ENCODE results near the gene MZB1.
"Not testable (repeated sequence)": the region's sequence is repeated elsewhere in the genome, so short reads cannot be mapped to it uniquely, and the experiment has no call there.

DNA sequence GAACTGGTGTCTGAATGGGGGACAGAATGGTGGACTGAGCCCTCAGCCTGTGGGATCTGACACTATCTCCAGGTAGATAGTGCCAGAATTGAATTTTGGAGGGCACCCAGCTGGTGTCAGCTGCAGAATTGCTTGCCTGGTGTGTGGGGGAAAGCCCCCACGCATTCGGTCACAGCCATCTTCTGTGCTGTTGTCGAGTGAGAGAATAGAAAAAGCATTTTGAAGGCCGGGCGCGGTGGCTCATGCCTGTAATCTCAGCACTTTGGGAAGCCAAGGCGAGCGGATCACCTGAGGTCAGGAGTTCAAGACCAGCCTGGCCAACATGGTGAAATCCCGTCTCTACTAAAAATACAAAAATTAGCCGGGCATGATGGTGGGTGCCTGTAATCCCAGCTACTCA lies 2.8 kb downstream of the MZB1 start:
- TF ChIP-seq GABPA (IDR thresholded peaks at IDR 0.05; ENCODE audit: borderline replicate concordance, insufficient read depth, low read length); CHD2 (IDR thresholded peaks at IDR 0.05; ENCODE audit: low read length); RFX5 (IDR thresholded peaks at IDR 0.05; ENCODE audit: borderline replicate concordance, low read depth, low read length); CREB1 (IDR thresholded peaks at IDR 0.05); MAFK (IDR thresholded peaks at IDR 0.05; ENCODE audit: low read depth, low read length); JUN (IDR thresholded peaks at IDR 0.05; ENCODE audit: low read depth, low read length); POLR2A (IDR thresholded peaks at IDR 0.05; ENCODE audit: control extremely low read depth in 1 of 2, low read depth in 2 of 2, low read length in 2 of 2); GTF2F1 (IDR thresholded peaks at IDR 0.05; ENCODE audit: borderline replicate concordance, low read depth, low read length); EP300 (IDR thresholded peaks at IDR 0.05; ENCODE audit: borderline replicate concordance in 1 of 2, low read depth in 2 of 2, low read length in 2 of 2); SIN3A (conservative IDR thresholded peaks at IDR 0.05 in 1 of 2, IDR thresholded peaks at IDR 0.05 in 1 of 2; ENCODE audit: low read depth in 1 of 2, low read length in 2 of 2): not testable (repeated sequence)
- TF ChIP-seq, protein P1, sequence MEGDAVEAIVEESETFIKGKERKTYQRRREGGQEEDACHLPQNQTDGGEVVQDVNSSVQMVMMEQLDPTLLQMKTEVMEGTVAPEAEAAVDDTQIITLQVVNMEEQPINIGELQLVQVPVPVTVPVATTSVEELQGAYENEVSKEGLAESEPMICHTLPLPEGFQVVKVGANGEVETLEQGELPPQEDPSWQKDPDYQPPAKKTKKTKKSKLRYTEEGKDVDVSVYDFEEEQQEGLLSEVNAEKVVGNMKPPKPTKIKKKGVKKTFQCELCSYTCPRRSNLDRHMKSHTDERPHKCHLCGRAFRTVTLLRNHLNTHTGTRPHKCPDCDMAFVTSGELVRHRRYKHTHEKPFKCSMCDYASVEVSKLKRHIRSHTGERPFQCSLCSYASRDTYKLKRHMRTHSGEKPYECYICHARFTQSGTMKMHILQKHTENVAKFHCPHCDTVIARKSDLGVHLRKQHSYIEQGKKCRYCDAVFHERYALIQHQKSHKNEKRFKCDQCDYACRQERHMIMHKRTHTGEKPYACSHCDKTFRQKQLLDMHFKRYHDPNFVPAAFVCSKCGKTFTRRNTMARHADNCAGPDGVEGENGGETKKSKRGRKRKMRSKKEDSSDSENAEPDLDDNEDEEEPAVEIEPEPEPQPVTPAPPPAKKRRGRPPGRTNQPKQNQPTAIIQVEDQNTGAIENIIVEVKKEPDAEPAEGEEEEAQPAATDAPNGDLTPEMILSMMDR (IDR thresholded peaks at IDR 0.05; ENCODE audit: control extremely low read depth in 1 of 3, insufficient read depth in 1 of 3, low read depth in 1 of 3, low read length in 3 of 3) = not testable (repeated sequence)
- TF ChIP-seq, protein P2, sequence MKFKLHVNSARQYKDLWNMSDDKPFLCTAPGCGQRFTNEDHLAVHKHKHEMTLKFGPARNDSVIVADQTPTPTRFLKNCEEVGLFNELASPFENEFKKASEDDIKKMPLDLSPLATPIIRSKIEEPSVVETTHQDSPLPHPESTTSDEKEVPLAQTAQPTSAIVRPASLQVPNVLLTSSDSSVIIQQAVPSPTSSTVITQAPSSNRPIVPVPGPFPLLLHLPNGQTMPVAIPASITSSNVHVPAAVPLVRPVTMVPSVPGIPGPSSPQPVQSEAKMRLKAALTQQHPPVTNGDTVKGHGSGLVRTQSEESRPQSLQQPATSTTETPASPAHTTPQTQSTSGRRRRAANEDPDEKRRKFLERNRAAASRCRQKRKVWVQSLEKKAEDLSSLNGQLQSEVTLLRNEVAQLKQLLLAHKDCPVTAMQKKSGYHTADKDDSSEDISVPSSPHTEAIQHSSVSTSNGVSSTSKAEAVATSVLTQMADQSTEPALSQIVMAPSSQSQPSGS (IDR thresholded peaks at IDR 0.05; ENCODE audit: low read length) = not testable (repeated sequence)
- TF ChIP-seq, protein P3, sequence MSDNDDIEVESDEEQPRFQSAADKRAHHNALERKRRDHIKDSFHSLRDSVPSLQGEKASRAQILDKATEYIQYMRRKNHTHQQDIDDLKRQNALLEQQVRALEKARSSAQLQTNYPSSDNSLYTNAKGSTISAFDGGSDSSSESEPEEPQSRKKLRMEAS (IDR thresholded peaks at IDR 0.05) = not testable (repeated sequence)
- TF ChIP-seq, protein P4, sequence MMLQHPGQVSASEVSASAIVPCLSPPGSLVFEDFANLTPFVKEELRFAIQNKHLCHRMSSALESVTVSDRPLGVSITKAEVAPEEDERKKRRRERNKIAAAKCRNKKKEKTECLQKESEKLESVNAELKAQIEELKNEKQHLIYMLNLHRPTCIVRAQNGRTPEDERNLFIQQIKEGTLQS (IDR thresholded peaks at IDR 0.05; ENCODE audit: insufficient read depth, low read depth, low read length) = not testable (repeated sequence)
